PFSK-1 (cell line): Measurements from ENCODE around the gene NTM.

Source experiments
- FOXP2 ChIP-seq: optimal IDR thresholded peaks from 2 replicates; pipeline ENCODE3; 2011; ENCODE audit warnings: borderline replicate concordance, control low read depth, inconsistent platforms; ENCODE audit not compliant: insufficient read depth; ENCODE audit errors: extremely low read length, extremely low read depth
- POLR2AphosphoS5 ChIP-seq: IDR thresholded peaks from 2 replicates; pipeline ENCODE4 v1.6.1; 2012; ENCODE audit warnings: low read depth, mild to moderate bottlenecking, control low read depth, low read length, moderate library complexity
- SIN3A ChIP-seq: IDR thresholded peaks from 2 replicates; pipeline ENCODE4 v1.6.1; 2012; ENCODE audit warnings: mild to moderate bottlenecking, low read length, moderate library complexity, borderline replicate concordance; ENCODE audit not compliant: insufficient read depth
- TAF1 ChIP-seq: IDR thresholded peaks from 2 replicates; pipeline ENCODE4 v1.6.1; 2012; ENCODE audit warnings: low read length, control low read depth, borderline replicate concordance; ENCODE audit not compliant: insufficient read depth
- TF ChIP-seq, protein P1 (sequence below), 2 experiments: IDR thresholded peaks; 2 replicates each; pipeline versions ENCODE4 v1.6.1 to v1.8.0; 2011 to 2012; ENCODE audit warnings: low read depth in 2 of 2, low read length in 2 of 2, control low read depth in 1 of 2, inconsistent platforms in 1 of 2, mild to moderate bottlenecking in 1 of 2, moderate library complexity in 1 of 2; ENCODE audit not compliant: insufficient read depth in 1 of 2

DNA sequence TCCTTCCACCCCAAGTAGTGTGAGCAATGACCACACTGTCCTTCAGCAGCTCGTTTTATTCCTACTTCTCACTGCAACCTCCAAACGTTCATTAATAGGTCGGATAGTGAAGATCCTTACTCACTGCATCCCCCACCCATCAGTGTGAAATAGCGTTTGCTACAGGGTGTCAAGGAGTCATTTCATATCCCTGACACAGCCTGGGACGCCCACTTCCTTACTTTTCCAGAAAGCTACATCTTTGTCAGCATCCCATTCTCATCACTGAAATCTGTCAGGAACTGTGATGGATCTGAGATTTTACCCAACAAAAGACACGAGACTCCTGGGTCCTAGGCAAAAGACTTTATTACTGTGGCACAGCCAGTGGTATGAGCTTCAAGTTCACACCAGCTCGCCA lies 592.4 kb downstream of the NTM start:
- TF ChIP-seq TAF1: no peak
- TF ChIP-seq, protein P1, sequence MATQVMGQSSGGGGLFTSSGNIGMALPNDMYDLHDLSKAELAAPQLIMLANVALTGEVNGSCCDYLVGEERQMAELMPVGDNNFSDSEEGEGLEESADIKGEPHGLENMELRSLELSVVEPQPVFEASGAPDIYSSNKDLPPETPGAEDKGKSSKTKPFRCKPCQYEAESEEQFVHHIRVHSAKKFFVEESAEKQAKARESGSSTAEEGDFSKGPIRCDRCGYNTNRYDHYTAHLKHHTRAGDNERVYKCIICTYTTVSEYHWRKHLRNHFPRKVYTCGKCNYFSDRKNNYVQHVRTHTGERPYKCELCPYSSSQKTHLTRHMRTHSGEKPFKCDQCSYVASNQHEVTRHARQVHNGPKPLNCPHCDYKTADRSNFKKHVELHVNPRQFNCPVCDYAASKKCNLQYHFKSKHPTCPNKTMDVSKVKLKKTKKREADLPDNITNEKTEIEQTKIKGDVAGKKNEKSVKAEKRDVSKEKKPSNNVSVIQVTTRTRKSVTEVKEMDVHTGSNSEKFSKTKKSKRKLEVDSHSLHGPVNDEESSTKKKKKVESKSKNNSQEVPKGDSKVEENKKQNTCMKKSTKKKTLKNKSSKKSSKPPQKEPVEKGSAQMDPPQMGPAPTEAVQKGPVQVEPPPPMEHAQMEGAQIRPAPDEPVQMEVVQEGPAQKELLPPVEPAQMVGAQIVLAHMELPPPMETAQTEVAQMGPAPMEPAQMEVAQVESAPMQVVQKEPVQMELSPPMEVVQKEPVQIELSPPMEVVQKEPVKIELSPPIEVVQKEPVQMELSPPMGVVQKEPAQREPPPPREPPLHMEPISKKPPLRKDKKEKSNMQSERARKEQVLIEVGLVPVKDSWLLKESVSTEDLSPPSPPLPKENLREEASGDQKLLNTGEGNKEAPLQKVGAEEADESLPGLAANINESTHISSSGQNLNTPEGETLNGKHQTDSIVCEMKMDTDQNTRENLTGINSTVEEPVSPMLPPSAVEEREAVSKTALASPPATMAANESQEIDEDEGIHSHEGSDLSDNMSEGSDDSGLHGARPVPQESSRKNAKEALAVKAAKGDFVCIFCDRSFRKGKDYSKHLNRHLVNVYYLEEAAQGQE (IDR thresholded peaks at IDR 0.05; ENCODE audit: insufficient read depth in 1 of 2, low read depth in 2 of 2, low read length in 2 of 2): no peak
- no peak for TF ChIP-seq SIN3A
- TF ChIP-seq POLR2AphosphoS5: no peak
- no peak for TF ChIP-seq FOXP2
